Measurements from ENCODE around the gene C19orf44. TPM values are rescaled to one million over a fixed set of nuclear protein-coding genes. Genes with fewer than 3 reads are reported as not detected.

The C19orf44 gene
- total RNA-seq, 2 experiments from 2014 or later = 0.78 to 1.0 TPM

- POLR2A ChIA-PET = interaction anchor here (0.6 kb wide), 1 partner anchor 183 kb away, joined by 3 read pairs; no protein-coding TSS in a partner anchor
- H3K4me1 Mint-ChIP-seq (ENCODE audit: low read depth) = peaks cover 54% of the 10 kb centered on the region
- intact Hi-C loops (cut with DNase I, micrococcal nuclease) = no loop called here
These were observed 46.7 kb upstream of the C19orf44 start for GRCh38 chr19:16449330-16449961.

GRCh38 chr19:16452325-16452724, 43.9 kb upstream of the C19orf44 start:
- peaks cover 16% of the 10 kb centered on the region for H3K36me3 Mint-ChIP-seq (ENCODE audit: low read depth)
- intact Hi-C loops (cut with DNase I, micrococcal nuclease) = no loop called here
- CTCF ChIA-PET = no interaction called here
- Histone ChIP-seq H3K9me3 (ENCODE audit: control insufficient read depth in 1 of 2, insufficient read depth in 1 of 2, low read length in 2 of 2) (no peaks in the 10 kb centered on the region), H3K4me3 (ENCODE audit: low read length) (no peak overlapping the region), H3K36me3 (ENCODE audit: insufficient read depth, low read length) (peaks cover 3% of the 10 kb centered on the region), H3K4me1 (ENCODE audit: insufficient read depth, low read length) (peaks cover 31% of the 10 kb centered on the region), H3K27me3 (ENCODE audit: control insufficient read depth in 1 of 2, insufficient read depth in 2 of 2, low read length in 2 of 2) (no peaks in the 10 kb centered on the region), H3K27ac (ENCODE audit: low read depth in 1 of 2, low read length in 2 of 2) (no peak overlapping the region)
- DNase-seq (no peak), ATAC-seq (ENCODE audit: poor library complexity) (no peak)
- no peak for TF ChIP-seq CTCF (IDR thresholded peaks at IDR 0.05)
- H3K27ac Mint-ChIP-seq = no peak overlapping the region
- no peaks in the 10 kb centered on the region for H3K27me3 Mint-ChIP-seq
- no peaks in the 10 kb centered on the region for H3K9me3 Mint-ChIP-seq
- POLR2A ChIA-PET = no interaction called here
- no peak overlapping the region for H3K4me3 Mint-ChIP-seq
- H3K4me1 Mint-ChIP-seq (ENCODE audit: low read depth) = peaks cover 42% of the 10 kb centered on the region

More at GRCh38 chr19:16449330-16449961, 46.7 kb upstream of the C19orf44 start:
- Mint-ChIP-seq H3K27ac (peak overlapping the region; percentile 63), H3K4me3 (peak overlapping the region; percentile 18), H3K27me3 (no peaks in the 10 kb centered on the region), H3K9me3 (no peaks in the 10 kb centered on the region), H3K36me3 (ENCODE audit: low read depth) (peaks cover 17% of the 10 kb centered on the region)
- ATAC-seq (ENCODE audit: poor library complexity) (peak; percentile 86), DNase-seq (peak in 4 of 14 experiments; percentile 26 to 83 (median 74))
- Histone ChIP-seq H3K4me3 (ENCODE audit: low read length) (no peak overlapping the region), H3K27me3 (ENCODE audit: control insufficient read depth in 1 of 2, insufficient read depth in 2 of 2, low read length in 2 of 2) (no peaks in the 10 kb centered on the region), H3K36me3 (ENCODE audit: insufficient read depth, low read length) (no peaks in the 10 kb centered on the region), H3K9me3 (ENCODE audit: control insufficient read depth in 1 of 2, insufficient read depth in 1 of 2, low read length in 2 of 2) (no peaks in the 10 kb centered on the region), H3K4me1 (ENCODE audit: insufficient read depth, low read length) (peaks cover 37% of the 10 kb centered on the region), H3K27ac (ENCODE audit: low read depth in 1 of 2, low read length in 2 of 2) (no peak overlapping the region)
- CTCF ChIA-PET = no interaction called here
- no peak for TF ChIP-seq CTCF (IDR thresholded peaks at IDR 0.05)

- CTCF ChIA-PET = no interaction called here
- H3K4me3 ChIP-seq (ENCODE audit: low read length) = no peak overlapping the region
- Mint-ChIP-seq H3K36me3 (ENCODE audit: low read depth) (peaks cover 5% of the 10 kb centered on the region), H3K27ac (peak overlapping the region; percentile 71), H3K4me3 (no peak overlapping the region), H3K9me3 (no peaks in the 10 kb centered on the region), H3K4me1 (ENCODE audit: low read depth) (peaks cover 46% of the 10 kb centered on the region), H3K27me3 (no peaks in the 10 kb centered on the region)
- no peaks in the 10 kb centered on the region for H3K9me3 ChIP-seq (ENCODE audit: control insufficient read depth in 1 of 2, insufficient read depth in 1 of 2, low read length in 2 of 2)
- ATAC-seq (ENCODE audit: poor library complexity) (no peak), DNase-seq (no peak)
- intact Hi-C loops (cut with DNase I, micrococcal nuclease) = no loop called here
- H3K27me3 ChIP-seq (ENCODE audit: control insufficient read depth in 1 of 2, insufficient read depth in 2 of 2, low read length in 2 of 2) = no peaks in the 10 kb centered on the region
- peaks cover 42% of the 10 kb centered on the region for H3K4me1 ChIP-seq (ENCODE audit: insufficient read depth, low read length)
- POLR2A ChIA-PET = no interaction called here
- TF ChIP-seq CTCF (IDR thresholded peaks at IDR 0.05) = no peak
- no peak overlapping the region for H3K27ac ChIP-seq (ENCODE audit: low read depth in 1 of 2, low read length in 2 of 2)
- peaks cover 3% of the 10 kb centered on the region for H3K36me3 ChIP-seq (ENCODE audit: insufficient read depth, low read length)
These were observed 41.8 kb upstream of the C19orf44 start for GRCh38 chr19:16454351-16454918.
